Thymus (tissue), 11 donors: ENCODE measurements around the gene SMAD5. TPM values are rescaled to one million over a fixed set of nuclear protein-coding genes. Genes with fewer than 3 reads are reported as not detected.

Experiments used
- DNase-seq, 9 donors: peaks; one replicate each; pipeline ENCODE4 v3.0.0-alpha.2; 2013; ENCODE audit warnings: low spot score in 9 of 9, low read depth in 6 of 9, missing footprints in 1 of 9
- H3K27ac ChIP-seq, 2 donors: one replicate each; pipeline ENCODE4 v1.5.1; 2013; ENCODE audit warnings: control low read depth in 1 of 2, low read depth in 1 of 2, low read length in 1 of 2, mild to moderate bottlenecking in 1 of 2, moderate library complexity in 1 of 2
- H3K27me3 ChIP-seq, 2 donors: one replicate each; pipeline ENCODE4 v1.5.1; 2013; ENCODE audit warnings: low read length in 1 of 2; ENCODE audit not compliant: control insufficient read depth in 2 of 2, insufficient read depth in 1 of 2
- H3K36me3 ChIP-seq, 2 donors: one replicate each; pipeline ENCODE4 v1.5.1; 2013; ENCODE audit warnings: low read length in 1 of 2, mild to moderate bottlenecking in 1 of 2, moderate library complexity in 1 of 2; ENCODE audit not compliant: control insufficient read depth in 2 of 2, insufficient read depth in 2 of 2
- H3K4me1 ChIP-seq, 2 donors: one replicate each; pipeline ENCODE4 v1.5.1; 2013; ENCODE audit warnings: low read length in 2 of 2; ENCODE audit not compliant: control insufficient read depth in 2 of 2, insufficient read depth in 2 of 2
- H3K4me3 ChIP-seq, 2 donors: one replicate each; pipeline ENCODE4 v1.5.1; 2013; ENCODE audit warnings: low read length in 2 of 2, control low read depth in 1 of 2, mild to moderate bottlenecking in 1 of 2
- H3K9me3 ChIP-seq, 2 donors: one replicate each; pipeline ENCODE4 v1.5.1; 2013; ENCODE audit warnings: low read length in 1 of 2, mild to moderate bottlenecking in 1 of 2; ENCODE audit not compliant: control insufficient read depth in 2 of 2, insufficient read depth in 1 of 2
- WGBS: extraction: QIAGEN DNeasy Blood & Tissue Kit; methylation state at CpG from one replicate; pipeline ENCODE4 v1.1.7; 2013; 5-methylcytosine and 5-hydroxymethylcytosine counted together
- polyA plus RNA-seq: library from polyadenylated mRNA; stranded (reverse); fragments of 200-250 nt; gene quantifications from one replicate; pipeline ENCODE4 v1.2.3, GENCODE V29; 2013
- total RNA-seq: library from RNA; stranded (reverse); fragments of 120-200 nt; gene quantifications from one replicate; pipeline ENCODE4 v1.2.4, GENCODE V29; 2013
- donor health status: healthy.

The SMAD5 gene
- total and polyA plus RNA-seq, 2 donors: 12.2 to 20.1 TPM

GRCh38 chr5:136109453-136110135 is 23.1 kb upstream of the SMAD5 start:
- H3K36me3 ChIP-seq: no peaks in the 10 kb centered on the region
- 89% methylated on average over 5 of the region's 5 CpGs for WGBS
- peaks cover 0 to 27% of the 10 kb centered on the region in 2 donors for H3K4me1 ChIP-seq
- H3K9me3 ChIP-seq: no peaks in the 10 kb centered on the region
- H3K27ac ChIP-seq: peak overlapping the region in 1 of 2 donors; percentile 36
- DNase-seq: no peak
- H3K27me3 ChIP-seq: no peaks in the 10 kb centered on the region
- H3K4me3 ChIP-seq: no peak overlapping the region

GRCh38 chr5:136113606-136114005 is 19.0 kb upstream of the SMAD5 start:
- Histone ChIP-seq H3K4me1 (peaks cover 0 to 33% of the 10 kb centered on the region in 2 donors), H3K27me3 (no peaks in the 10 kb centered on the region), H3K4me3 (no peak overlapping the region), H3K36me3 (no peaks in the 10 kb centered on the region), H3K9me3 (no peaks in the 10 kb centered on the region), H3K27ac (no peak overlapping the region)
- DNase-seq: no peak
- WGBS: 96% methylated on average over 2 of the region's 2 CpGs

DNA sequence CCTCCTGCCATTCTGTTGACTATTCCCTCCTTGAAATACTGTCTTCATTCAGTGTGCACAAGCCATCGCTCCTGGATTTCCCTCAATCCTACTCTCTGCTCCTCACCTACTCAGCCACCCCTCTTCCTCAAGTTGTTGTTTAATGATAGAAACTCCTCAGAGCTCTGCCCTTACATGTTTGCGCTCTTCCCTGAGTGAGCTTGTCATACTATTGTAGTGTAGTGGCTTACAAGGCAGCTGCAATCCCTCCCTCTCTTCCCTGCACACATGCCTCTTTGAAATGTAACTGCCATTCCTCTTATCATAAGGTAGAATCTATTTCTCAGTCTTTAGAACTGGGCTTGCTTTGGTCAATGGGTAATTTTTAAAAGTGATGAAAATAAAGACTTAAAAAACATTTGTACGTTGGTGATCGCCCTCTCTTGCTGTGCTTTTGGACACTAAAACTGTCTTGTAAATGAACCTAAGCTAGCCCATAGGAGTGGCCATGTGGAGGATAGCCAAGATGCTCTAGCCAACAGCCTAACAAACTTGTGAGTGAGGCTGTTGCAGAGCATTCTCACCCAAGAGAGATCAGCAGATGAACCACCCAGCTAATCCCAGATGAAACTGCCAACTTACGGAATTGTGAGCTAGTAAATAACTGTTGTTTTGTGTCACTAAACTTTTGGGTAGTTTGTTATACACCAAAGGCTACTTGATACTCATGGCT is 18.1 kb upstream of the SMAD5 start:
- H3K27me3 ChIP-seq: no peaks in the 10 kb centered on the region
- DNase-seq: peak in 1 of 9 donors; percentile 13
- H3K4me3 ChIP-seq: no peak overlapping the region
- H3K36me3 ChIP-seq: no peaks in the 10 kb centered on the region
- 93% methylated on average over 5 of the region's 5 CpGs for WGBS
- H3K4me1 ChIP-seq: peaks cover 0 to 27% of the 10 kb centered on the region in 2 donors
- H3K9me3 ChIP-seq: no peaks in the 10 kb centered on the region
- no peak overlapping the region for H3K27ac ChIP-seq

- WGBS: 91% methylated on average over 1 of the region's 1 CpG
- Histone ChIP-seq H3K27ac (no peak overlapping the region), H3K9me3 (no peaks in the 10 kb centered on the region), H3K36me3 (no peaks in the 10 kb centered on the region), H3K4me1 (peaks cover 0 to 24% of the 10 kb centered on the region in 2 donors), H3K4me3 (no peak overlapping the region), H3K27me3 (no peaks in the 10 kb centered on the region)
- DNase-seq: no peak
These were observed 17.3 kb upstream of the SMAD5 start for GRCh38 chr5:136115183-136115865.

DNA sequence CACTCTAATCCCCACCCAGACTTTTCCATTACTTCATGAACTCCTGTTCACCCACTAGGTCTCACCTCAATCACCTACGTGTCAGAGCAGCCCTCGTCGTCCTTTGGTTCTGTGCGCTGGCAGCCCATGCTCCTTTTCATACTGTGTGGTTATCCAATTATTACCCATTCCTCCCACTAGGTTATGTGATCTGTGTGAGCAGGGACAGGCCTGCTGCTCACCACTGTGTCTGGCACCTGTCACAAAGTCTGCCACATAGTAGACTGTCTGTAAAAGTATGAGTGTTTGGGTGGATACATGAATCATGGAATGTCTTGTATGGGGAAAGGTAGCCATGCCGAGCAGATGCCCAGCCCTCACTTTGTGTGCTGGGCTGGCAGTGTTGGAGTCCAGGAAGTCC is 12.1 kb upstream of the SMAD5 start:
- H3K36me3 ChIP-seq: no peaks in the 10 kb centered on the region
- 97% methylated on average over 5 of the region's 5 CpGs for WGBS
- H3K27ac ChIP-seq: no peak overlapping the region
- no peak for DNase-seq
- H3K27me3 ChIP-seq: peaks cover 0 to 1% of the 10 kb centered on the region in 2 donors
- H3K4me1 ChIP-seq: peaks cover 0 to 3% of the 10 kb centered on the region in 2 donors
- no peaks in the 10 kb centered on the region for H3K9me3 ChIP-seq
- no peak overlapping the region for H3K4me3 ChIP-seq

GRCh38 chr5:136123236-136123768 is 9.3 kb upstream of the SMAD5 start:
- Histone ChIP-seq H3K36me3 (no peaks in the 10 kb centered on the region), H3K4me1 (peaks cover 0 to under 1% of the 10 kb centered on the region in 2 donors), H3K27ac (no peak overlapping the region), H3K4me3 (no peak overlapping the region), H3K9me3 (no peaks in the 10 kb centered on the region), H3K27me3 (peaks cover 0 to 3% of the 10 kb centered on the region in 2 donors)
- no peak for DNase-seq
- 94% methylated on average over 1 of the region's 1 CpG for WGBS

- H3K36me3 ChIP-seq: no peaks in the 10 kb centered on the region
- WGBS: 96% methylated on average over 3 of the region's 3 CpGs
These were observed 5.1 kb upstream of the SMAD5 start for GRCh38 chr5:136127560-136127959.

GRCh38 chr5:136128481-136128880 is 4.2 kb upstream of the SMAD5 start:
- peaks cover 0 to 3% of the 10 kb centered on the region in 2 donors for H3K4me1 ChIP-seq
- H3K27me3 ChIP-seq: peaks cover 7 to 26% of the 10 kb centered on the region in 2 donors
- 91% methylated on average over 4 of the region's 4 CpGs for WGBS
- H3K36me3 ChIP-seq: no peaks in the 10 kb centered on the region
- no peak overlapping the region for H3K4me3 ChIP-seq
- no peak for DNase-seq
- H3K27ac ChIP-seq: no peak overlapping the region
- no peaks in the 10 kb centered on the region for H3K9me3 ChIP-seq

More at GRCh38 chr5:136127560-136127959, 5.1 kb upstream of the SMAD5 start:
- DNase-seq: no peak
- Histone ChIP-seq H3K9me3 (no peaks in the 10 kb centered on the region), H3K27me3 (peaks cover 5 to 19% of the 10 kb centered on the region in 2 donors), H3K4me3 (no peak overlapping the region), H3K4me1 (peaks cover 0 to 3% of the 10 kb centered on the region in 2 donors), H3K27ac (no peak overlapping the region)

DNA sequence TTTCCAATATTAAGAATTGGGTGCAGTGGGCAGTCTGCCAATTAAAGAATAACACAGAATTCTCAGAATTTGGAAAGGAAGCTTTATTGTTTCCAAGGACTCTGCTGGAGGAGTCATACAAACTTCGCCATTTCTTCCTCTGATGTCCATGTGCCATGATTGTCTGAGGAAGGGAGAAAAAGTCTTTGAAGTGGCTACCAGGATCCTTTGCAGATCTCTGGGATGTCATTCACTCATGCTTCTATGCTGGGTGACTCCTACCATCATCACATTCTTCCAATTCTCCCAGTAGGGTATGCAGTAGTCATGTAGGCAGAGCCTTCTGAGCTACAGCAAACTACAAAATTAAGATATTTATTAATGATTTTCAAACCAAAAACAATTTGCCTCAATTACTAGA is 3.2 kb upstream of the SMAD5 start:
- no peak overlapping the region for H3K27ac ChIP-seq
- DNase-seq: no peak
- no peaks in the 10 kb centered on the region for H3K36me3 ChIP-seq
- no peak overlapping the region for H3K4me3 ChIP-seq
- peaks cover 7 to 26% of the 10 kb centered on the region in 2 donors for H3K27me3 ChIP-seq
- H3K4me1 ChIP-seq: peaks cover 3 to 5% of the 10 kb centered on the region in 2 donors
- 94% methylated on average over 1 of the region's 1 CpG for WGBS
- no peaks in the 10 kb centered on the region for H3K9me3 ChIP-seq
